HG02642 (cell line): ENCODE data around the gene HOXC5.
A peak's percentile ranks its signal among the peaks of the same experiment; 100 is the strongest.

Experiments used
- ATAC-seq: cut with Tn5 transposase; IDR thresholded peaks from one replicate; pipeline ENCODE4 v1.9.1; 2021; ENCODE audit warnings: mild to moderate bottlenecking; ENCODE audit not compliant: unreplicated experiment, poor library complexity

The HOXC5 gene

DNA sequence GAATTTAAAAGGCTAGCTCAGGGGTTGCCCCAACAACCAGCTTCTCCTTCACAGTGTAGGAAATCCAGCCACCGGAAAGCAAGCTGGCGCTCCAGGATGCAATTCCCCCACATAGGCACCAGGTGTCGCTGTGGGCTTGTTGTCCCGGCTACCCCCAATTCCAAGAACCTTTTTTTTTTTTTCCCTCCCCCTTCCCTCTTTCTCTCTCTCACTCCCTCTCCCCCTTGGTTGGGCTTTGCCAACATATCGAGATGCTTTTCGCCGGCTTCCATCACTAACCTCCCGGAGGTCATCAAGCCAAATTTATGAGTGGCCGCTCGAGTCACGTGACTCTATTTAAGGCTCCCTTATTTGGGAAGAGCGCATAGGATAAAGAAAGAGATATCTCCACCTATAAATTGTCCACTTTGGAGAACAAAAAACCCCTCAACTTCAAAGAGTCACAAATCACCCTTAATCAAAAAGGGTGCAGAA lies at the start of gene HOXC5:
Gene HOXC5 (plus strand): TSS at position 424 of the 474 bp plus-strand sequence. CDS start 73 bp downstream, outside the sequence.
- ATAC-seq = no peak

DNA sequence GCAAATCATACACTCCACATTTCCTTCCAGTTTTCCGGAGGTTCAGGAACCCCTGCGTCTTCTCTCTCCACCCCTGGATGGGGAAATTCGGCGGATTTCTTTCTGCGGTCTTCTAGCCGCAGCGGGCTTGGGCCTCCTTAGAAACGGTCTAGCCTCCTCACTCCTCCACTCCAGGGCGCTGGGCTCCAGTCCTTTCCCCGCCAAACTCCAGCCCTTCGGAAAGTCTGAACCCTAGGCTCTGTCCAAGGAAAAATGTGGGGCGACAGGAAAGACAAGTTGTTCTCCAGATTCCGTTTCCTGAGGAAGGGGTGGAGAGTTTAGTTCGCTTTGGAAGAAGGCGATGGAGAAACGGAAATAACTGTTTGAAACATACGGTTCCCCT lies 49.3 kb upstream of the HOXC5 start:
- ATAC-seq = no peak

DNA sequence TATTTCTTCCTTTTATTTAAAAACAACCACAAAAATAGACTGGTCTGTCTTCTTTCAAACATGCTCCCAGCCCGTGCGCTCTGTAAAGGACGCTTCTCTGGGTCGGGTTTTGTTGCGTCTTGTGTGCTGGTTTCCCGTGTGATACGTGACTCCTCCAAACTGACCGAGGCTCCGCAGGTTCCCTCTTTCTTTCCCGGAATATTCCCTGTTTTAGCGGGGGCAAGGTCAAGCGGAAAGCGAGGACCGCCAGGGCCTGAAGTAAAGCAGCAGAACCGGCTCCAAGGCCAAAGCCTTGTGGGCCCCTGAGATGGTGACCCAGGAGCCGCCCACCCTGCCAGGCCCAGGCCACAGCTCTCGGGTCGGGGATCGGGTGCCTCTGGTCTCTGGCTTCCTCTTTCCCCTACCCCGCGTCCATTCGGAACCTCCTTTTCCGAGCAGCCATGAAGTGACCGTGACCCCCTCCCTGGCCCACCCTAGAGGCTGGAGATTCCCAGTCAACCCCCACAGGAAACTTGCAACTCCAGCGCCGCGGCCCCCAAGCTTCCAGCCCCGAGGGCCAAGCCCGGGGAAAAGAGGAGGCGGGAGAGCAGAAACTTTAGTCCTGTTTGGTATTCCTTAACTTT lies 48.8 kb upstream of the HOXC5 start:
- ATAC-seq = no peak

DNA sequence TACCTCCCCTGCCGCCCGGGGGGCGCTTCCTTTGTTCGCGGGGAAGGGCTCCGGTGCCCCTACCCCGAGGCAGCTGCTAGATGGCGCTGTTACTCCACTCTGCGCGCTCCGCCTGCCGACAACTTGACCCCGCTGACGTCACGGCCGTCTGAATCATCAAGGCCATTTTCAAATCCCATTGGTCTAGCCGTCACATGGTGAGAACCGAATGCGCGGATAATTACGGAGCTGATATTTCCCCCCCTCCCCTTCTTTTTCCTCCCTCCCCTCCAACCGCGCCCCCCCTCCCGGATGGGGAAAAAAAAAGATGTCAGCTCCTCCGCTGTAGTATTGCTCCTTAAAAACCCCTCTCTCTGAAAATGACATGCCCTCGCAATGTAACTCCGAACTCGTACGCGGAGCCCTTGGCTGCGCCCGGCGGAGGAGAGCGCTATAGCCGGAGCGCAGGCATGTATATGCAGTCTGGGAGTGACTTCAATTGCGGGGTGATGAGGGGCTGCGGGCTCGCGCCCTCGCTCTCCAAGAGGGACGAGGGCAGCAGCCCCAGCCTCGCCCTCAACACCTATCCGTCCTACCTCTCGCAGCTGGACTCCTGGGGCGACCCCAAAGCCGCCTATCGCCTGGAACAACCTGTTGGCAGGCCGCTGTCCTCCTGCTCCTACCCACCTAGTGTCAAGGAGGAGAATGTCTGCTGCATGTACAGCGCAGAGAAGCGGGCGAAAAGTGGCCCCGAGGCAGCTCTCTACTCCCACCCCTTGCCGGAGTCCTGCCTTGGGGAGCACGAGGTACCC lies 47.8 kb upstream of the HOXC5 start, which contains the start of gene HOXC10:
Gene HOXC10 (plus strand): TSS at position 246 of the 791 bp plus-strand sequence. CDS start 114 bp downstream, at position 360.
- ATAC-seq = peak; percentile 69

DNA sequence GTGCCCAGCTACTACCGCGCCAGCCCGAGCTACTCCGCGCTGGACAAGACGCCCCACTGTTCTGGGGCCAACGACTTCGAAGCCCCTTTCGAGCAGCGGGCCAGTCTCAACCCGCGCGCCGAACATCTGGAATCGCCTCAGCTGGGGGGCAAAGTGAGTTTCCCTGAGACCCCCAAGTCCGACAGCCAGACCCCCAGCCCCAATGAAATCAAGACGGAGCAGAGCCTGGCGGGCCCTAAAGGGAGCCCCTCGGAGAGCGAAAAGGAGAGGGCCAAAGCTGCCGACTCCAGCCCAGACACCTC lies 47.2 kb upstream of the HOXC5 start:
- no peak for ATAC-seq

DNA sequence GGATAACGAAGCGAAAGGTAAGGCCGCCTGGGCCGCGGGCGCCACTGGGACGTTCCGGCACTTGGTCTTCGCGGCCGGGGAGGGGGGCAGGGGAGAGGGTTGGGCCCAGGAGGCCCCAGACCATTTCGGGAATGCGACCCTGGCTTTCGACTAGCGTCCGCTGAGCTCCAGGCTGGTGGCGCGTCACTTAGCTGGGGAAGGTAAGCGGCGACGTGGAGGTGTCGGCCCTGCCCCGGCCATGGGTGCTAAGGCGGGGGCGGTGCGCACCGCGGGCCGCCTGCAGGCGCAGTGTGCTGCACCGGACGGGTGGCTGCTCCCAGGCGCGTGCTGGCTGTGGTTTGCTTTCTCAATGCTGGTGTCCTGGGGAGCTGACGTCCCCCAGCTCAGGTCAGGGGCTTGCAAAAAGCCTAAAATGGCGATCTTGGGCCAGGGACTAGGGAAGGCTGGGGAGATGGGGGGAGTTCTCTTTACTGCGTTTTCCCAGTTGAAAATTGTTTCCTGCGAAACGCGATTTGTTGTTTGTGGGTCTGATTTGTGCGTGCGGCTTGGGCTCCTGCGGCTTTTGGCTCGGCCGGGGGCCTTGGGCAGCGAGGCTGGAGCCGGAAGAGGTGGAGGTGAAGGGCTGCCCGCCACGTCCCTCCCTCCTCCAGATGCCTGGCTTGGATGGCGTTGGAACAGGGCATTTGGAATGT lies 46.7 kb upstream of the HOXC5 start:
- ATAC-seq = no peak

DNA sequence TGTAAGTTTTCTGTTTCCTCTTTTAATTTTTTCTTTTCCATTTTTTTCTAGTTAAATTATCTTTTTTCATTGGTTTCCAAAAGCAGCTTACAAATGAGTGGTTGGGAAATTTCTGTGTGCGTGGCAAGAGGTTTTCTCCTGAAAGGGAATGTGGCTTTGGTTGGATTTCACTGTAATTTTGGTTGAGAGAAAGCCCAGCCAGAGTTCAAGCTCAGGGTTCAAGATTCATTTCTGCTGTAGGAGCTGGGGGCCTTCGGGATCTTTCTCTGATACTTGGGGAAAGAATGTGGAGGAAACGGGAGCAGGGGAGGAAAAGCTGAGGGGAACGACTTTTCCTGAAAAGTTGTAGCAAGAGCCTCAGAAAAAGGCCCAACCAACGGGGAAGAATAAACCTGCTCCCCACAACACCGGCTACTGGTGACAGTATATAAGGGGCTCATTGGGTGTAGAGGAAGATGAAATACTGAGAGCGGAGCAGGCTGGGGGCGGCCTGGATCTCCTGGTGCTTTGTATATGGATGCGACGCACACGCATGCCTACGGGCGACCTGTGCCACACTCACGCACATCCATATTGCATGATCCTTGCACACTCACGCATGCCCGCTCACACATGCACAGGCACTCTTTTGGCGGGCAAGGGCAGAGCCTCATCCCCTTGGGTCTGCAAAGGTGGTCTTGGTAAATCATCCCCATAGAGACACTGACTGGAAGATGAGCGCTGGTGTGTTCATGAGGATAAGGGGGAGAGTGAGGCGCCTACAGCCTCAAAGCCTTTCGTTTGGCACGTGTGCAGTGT lies 46.0 kb upstream of the HOXC5 start:
- ATAC-seq = no peak

DNA sequence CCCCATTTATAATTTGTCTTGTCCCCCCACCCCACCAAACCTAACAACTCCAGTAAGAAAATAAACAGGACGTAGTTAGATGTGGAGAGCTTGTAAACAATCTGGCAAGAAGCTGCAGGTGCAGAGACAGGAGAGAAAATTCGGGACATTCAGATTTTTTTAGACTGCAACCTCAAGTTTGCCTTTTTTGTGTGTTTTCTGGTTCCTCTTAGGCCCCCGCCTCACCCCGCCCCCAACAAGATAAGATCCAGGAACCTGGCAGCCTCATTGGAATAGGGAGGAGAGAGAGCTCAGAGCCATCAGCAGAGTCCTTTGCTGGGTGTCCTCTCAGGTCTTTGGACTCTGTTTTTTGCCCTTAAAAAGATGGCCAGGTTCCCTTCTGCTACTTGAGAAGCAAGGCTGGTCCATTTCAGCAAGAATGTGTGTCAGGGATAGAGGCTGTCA lies 45.0 kb upstream of the HOXC5 start:
- no peak for ATAC-seq

DNA sequence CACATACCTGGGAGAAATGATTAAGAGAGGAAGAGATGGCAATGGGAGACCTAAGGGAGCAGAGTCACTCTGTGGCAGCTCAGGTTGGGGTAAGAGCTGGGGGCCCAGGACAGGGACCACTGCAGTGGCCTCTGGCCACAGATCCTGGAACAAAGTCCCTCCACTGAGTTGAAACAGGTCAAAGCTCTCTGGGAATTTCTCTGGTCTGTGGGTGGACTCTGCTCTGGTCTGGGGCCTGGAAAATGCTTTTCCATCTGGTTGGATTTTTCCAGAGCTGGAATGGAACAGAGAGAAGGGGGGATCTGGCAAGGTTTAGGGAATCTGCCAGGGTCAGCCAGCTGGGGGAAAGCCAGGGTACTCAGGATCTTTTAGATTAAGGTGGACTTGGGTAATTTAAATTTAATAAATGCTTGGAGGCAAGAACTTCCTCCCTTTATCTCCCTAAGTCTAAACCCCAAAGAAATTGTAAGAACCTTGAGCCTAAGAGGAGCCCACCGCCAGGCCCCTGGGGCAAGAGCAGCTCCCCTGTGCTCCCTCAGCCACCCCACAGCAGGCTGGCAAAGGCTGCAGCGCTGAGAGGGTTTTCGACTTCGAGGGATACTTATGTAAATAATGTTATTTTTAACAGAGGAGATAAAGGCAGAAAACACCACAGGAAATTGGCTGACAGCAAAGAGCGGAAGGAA lies 44.2 kb upstream of the HOXC5 start:
- ATAC-seq = no peak

DNA sequence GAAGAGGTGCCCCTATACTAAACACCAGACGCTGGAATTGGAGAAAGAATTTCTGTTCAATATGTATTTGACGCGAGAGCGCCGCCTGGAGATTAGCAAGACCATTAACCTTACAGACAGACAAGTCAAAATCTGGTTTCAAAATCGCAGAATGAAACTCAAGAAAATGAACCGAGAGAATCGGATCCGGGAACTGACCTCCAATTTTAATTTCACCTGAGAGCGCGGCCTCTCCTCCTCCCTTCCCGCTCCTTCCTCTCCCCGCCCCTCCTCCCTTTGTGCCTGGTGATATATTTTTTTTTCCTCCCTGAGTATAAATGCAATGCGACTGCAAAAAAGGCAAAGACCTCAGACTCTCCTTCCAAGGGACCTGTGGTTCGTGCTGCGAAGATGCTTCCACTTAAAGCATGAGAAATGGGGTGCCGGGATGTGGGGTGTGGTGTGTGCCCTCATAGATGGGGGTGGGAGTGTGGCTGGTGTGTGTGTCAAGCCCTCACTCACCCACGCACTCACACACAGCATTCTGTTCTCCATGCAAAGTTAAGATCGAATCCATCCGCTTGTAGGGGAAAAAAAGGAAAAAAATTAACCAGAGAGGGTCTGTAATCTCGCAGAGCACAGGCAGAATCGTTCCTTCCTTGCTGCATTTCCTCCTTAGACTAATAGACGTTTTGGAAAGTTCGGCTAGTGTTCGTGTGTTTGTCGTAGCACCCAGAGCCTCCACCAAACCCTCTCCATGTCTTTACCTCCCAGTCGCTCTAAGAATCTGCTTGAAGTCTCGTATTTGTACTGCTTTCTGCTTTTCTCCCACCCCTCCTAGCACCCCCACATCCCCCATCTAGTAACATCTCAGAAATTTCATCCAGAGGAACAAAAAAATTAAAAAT lies 43.4 kb upstream of the HOXC5 start:
- ATAC-seq = no peak

DNA sequence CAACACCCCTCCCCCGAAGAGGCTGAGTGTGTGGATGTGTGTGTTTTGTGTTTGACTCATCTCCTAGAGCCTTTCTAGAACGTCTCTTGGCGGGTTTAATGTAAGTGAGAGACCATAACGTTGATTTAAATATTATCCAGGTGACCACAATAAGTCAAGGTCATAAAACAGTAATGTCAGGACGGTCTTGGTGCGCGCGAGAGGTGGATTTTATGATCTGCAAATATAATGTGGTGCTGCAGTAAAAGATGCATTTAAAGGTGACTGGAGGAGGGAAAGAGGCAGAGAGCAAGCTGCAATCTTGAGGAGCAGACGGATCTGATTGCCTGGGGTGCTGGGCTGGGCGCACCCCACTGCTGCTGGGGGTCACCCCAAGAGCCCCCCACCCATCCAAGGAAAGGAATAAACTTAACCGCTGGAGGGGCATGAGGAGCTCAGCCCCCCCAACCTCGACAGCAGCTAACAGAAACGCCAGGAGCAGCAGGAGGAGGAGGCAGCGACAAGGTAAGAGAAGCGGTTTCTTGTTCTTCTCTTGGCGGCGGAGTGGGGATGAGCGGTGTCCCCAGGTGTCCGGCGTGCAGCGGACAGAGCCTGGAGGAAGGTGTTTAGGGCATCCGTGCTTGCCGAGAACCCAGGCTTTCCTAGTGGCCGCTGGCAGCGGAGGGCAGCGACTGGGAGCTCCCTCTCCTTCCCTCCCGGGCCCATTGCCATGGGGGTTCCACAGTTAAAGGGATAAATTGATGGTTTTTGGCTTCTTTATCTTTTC lies 42.4 kb upstream of the HOXC5 start:
- ATAC-seq = no peak

DNA sequence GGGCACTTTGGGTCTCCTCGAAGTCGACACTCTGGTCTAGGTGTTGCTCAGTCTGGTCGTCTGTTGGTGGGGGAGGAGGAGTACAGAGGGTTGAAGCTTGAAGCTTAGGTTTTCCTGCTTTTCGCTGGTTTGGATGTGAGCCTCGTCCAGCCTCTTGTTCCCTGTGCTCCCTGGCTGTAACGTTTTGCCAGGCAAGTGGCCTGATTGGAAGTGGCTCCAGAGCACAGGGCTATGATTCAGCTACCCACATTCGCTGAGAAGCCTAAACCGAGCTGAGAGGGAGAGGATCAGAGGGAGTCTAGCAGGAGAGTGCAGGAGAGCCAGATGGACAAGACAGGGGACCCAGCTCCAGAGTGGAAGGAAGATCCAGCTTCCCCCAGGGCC lies 41.8 kb upstream of the HOXC5 start:
- no peak for ATAC-seq

DNA sequence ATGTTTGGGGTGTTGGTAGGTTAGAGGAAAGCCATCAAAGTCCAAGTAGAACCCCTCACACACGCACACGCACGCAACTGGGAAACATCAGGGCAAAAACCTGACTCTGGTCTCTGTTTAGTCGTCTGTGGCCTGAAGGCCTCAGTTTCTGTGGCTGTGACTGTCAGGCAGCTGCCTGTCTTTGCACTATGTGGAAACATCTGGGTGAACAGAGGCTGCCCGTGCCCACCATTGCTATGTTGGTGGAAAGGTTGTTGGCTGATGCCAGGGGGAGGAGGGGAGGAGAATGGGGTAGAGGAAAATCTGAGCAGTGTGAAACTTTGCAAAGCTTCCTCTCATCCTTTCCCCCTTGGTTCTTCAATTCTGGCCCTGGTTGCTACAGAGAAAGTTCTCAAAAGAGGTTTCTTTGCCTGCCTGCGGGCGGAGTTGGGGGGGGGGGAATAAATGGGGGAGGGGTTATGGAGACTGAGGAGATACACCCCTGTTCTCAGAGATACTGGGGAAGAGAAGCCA lies 40.4 kb upstream of the HOXC5 start:
- no peak for ATAC-seq

DNA sequence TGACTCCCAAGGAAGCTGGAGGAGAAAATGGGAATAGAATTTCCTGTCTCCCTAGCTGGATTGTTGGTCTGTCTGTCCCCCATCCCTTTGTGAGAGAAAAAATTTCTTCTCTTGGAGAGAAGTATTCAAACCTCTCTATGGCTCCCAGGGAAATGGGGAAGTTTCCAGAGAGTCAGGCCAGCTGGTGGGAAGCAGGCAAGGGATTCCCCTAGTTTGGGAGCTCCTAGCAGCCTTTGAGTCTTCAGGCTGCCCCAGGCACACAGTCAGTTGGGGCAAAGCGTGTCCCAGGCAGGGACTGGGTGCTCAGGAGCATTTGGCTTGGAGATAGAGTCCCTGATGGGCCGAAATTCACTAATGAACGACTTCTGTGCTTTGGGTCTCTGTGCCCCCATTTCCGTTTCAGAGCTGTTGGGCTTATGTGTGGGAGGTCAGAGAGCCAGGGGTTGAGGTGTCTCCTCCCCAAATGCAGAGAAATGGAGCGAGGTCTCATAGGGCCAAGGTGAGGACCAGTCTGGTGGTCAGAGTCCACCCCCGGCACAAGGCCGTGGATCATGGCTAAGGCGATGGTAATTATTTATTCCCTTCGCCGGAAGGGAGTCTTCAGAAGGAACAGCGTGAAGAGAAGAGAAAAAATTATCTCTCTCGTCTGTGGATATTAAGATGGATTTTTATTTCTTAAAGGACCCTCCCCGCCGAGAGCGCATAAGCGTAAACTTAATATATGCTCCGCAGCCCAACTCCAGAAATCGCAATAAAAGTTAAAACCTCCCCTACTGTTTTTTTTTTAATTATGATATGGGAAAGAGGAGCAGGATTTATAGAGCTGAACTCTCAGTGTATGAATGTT lies 39.5 kb upstream of the HOXC5 start:
- no peak for ATAC-seq

DNA sequence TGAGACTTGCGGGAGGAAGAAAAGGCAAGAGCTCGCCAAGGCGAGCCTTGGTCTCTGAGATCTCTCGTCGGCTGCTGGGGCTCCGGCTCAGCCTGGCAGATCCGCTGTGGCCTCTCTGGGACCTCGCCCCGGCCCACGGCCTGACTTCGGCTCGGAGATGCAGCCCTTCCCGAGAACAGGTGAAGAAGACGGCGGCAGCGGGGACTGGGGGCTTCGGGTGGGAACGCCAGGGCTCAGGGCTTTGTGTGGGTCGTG lies 38.9 kb upstream of the HOXC5 start:
- ATAC-seq = no peak

DNA sequence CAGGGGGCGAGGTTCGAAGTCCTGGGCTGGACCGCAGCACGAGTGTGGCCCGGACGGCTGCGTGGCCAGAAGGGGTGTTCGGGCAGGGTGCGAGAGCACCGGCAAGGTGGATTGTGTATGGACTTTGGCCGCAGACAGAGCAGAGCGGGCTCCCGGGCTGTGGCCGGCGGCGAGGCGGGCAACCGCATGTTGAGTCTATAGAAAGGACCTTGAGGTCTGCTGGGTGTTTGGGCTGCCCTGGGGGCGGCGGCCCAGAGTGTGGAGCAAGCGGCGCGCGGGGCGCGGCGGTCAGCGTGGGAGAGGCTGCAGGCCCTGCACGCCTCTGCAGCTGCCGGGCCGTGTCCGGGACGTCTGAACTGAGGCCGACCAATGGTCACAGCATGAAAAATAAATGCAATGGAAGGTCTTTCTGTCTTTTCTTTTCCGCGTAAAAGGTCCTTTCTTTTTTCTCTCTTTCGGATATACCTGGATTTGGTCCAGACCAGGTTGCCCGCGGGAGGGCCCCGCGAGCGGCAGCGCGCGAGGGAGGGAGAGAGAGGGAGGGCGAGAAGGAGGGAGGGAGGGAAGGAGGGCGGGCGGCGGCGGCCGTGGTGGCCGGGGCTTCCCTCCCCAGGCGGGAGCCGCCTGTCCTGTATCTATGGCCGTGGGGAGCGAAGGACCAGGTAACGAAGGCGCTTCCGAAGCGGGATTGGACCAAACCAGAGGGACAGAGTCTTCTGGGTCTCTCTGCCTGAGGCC lies 38.4 kb upstream of the HOXC5 start:
- no peak for ATAC-seq

DNA sequence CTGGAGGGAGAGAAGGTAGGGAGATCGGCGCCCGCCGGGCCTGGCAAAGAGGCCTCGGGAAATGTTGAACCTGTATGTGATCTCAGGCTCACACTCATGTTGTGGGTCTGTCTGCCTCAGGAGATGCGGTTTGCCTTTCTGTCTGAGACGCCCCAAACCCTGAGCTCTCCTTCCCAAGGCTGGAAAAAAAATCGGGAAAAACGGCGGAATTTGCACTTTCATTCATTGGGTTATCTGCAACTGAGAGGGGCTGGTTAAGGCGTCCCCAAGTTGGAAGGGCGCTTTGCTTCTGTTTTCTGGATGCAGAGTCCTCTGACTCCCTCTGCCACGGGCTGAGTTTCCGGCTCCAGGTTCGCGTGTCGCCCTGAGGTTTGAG lies 37.9 kb upstream of the HOXC5 start:
- ATAC-seq = no peak
